OCI-LY7 (cell line): Measurements from ENCODE around the gene MACROD1. TPM values are rescaled to one million over a fixed set of nuclear protein-coding genes. Genes with fewer than 3 reads are reported as not detected.

Experiments used
- BruUV-seq: library from RNA; stranded (reverse); fragments of 400-500 nt; replicated peaks from 2 replicates; lab custom pipeline; 2021; lab: Mats Ljungman, UMichigan
- CTCF ChIA-PET: fragments of 300-600 bp; sonication (Branson Sonifier 250); formaldehyde crosslinking; loops from one replicate; lab custom pipeline; 2022; ENCODE audit warnings: antibody characterized with exemption; ENCODE audit not compliant: unreplicated experiment; lab: Charles Lee
- POLR2A ChIA-PET: fragments of 300-600 bp; sonication (Branson Sonifier 250); formaldehyde crosslinking; loops from one replicate; lab custom pipeline; 2022; ENCODE audit warnings: antibody characterized with exemption; lab: Charles Lee
- DNase-seq: peaks from one replicate; pipeline ENCODE4 v3.0.0-alpha.2; 2015; ENCODE audit warnings: low spot score
- H2AFZ ChIP-seq: fragments of 200-600 bp; sonication (generic), shearing (Covaris generic); 2 replicates; pipeline ENCODE4 v1.6.1; 2014; ENCODE audit warnings: mild to moderate bottlenecking, antibody characterized with exemption, low read length, moderate library complexity
- H3K27ac ChIP-seq: fragments of 200-600 bp; sonication (generic); 2 replicates; pipeline ENCODE4 v1.5.1; 2014; ENCODE audit warnings: mixed run types, low read depth, mild to moderate bottlenecking, moderate library complexity, low read length, inconsistent platforms; ENCODE audit not compliant: poor library complexity, severe bottlenecking
- H3K36me3 ChIP-seq: fragments of 200-600 bp; sonication (generic); 2 replicates; pipeline ENCODE4 v1.6.1; 2014; ENCODE audit warnings: mild to moderate bottlenecking, antibody characterized with exemption, low read length, moderate library complexity, mixed read lengths; ENCODE audit not compliant: insufficient read depth
- H3K4me1 ChIP-seq: fragments of 200-600 bp; sonication (generic); 2 replicates; pipeline ENCODE4 v1.5.1; 2014; ENCODE audit warnings: mild to moderate bottlenecking, low read length; ENCODE audit not compliant: insufficient read depth, poor library complexity, severe bottlenecking
- H3K4me2 ChIP-seq: fragments of 200-600 bp; sonication (generic); 2 replicates; pipeline ENCODE4 v1.6.1; 2014; ENCODE audit warnings: mild to moderate bottlenecking, low read length
- H3K4me3 ChIP-seq: fragments of 200-600 bp; sonication (generic); 2 replicates; pipeline ENCODE4 v1.5.1; 2014; ENCODE audit warnings: mild to moderate bottlenecking, low read depth, low read length; ENCODE audit not compliant: poor library complexity, severe bottlenecking
- H3K79me2 ChIP-seq: fragments of 200-600 bp; sonication (generic); 2 replicates; pipeline ENCODE4 v1.6.1; 2016; ENCODE audit warnings: low read depth, mild to moderate bottlenecking, low read length, moderate library complexity, mixed read lengths; ENCODE audit not compliant: insufficient read depth
- H3K9me2 ChIP-seq: fragments of 200-600 bp; sonication (generic); 2 replicates; pipeline ENCODE4 v1.6.1; 2016; ENCODE audit warnings: mild to moderate bottlenecking, low read length, mixed read lengths; ENCODE audit not compliant: insufficient read depth
- H3K9me3 ChIP-seq: fragments of 200-600 bp; sonication (generic); 2 replicates; pipeline ENCODE4 v1.6.1; 2014; ENCODE audit warnings: mild to moderate bottlenecking, mixed run types, low read length, mixed read lengths
- H4K20me1 ChIP-seq: fragments of 200-600 bp; sonication (generic); 2 replicates; pipeline ENCODE4 v1.6.1; 2014; ENCODE audit warnings: mild to moderate bottlenecking, antibody characterized with exemption, low read length, moderate library complexity, mixed read lengths; ENCODE audit not compliant: insufficient read depth
- EZH2phosphoT487 ChIP-seq: fragments of 200-600 bp; sonication (generic); IDR thresholded peaks from 2 replicates; pipeline ENCODE4 v1.6.1; 2018; ENCODE audit warnings: low read depth, borderline replicate concordance, mild to moderate bottlenecking, mixed run types, antibody characterized with exemption, low read length, moderate library complexity, mixed read lengths
- intact Hi-C: fragments of 100-400 bp; cut with micrococcal nuclease; formaldehyde crosslinking; loops from one replicate; pipeline ENCODE4 v1.10.0; 2022; ENCODE audit not compliant: unreplicated experiment
- total RNA-seq, 2 experiments: library from RNA; depleted of rRNA in 1 of 2; stranded (reverse); fragments of >200 nt in 1 of 2; shearing (Covaris generic) in 1 of 2; gene quantifications; 2 replicates each; pipeline ENCODE4 v1.2.3, GENCODE V29; 2014 to 2022
- TF ChIP-seq, protein P1 (sequence below): fragments of 200-600 bp; sonication (generic); conservative IDR thresholded peaks from 2 replicates; pipeline ENCODE4 v1.5.1; 2014; ENCODE audit warnings: mild to moderate bottlenecking, antibody characterized with exemption, low read length, moderate library complexity, mixed read lengths

The MACROD1 gene
- total RNA-seq, 2 experiments from 2014 or later, result 14.7 to 25.4 TPM

- no peak overlapping the region for H3K4me2 ChIP-seq
- TF ChIP-seq EZH2phosphoT487, result no peak
- no peak for DNase-seq
- no peaks in the 10 kb centered on the region for H3K79me2 ChIP-seq
- H3K4me1 ChIP-seq, result peaks cover 15% of the 10 kb centered on the region
- H2AFZ ChIP-seq, result no peak overlapping the region
- no peaks in the 10 kb centered on the region for H3K9me3 ChIP-seq
- H3K27ac ChIP-seq, result no peak overlapping the region
- no peak overlapping the region for H3K4me3 ChIP-seq
- ChIA-PET CTCF (no interaction called here), POLR2A (interaction anchor here (1.0 kb wide), 1 partner anchor 32 kb away, joined by 3 read pairs; the partner anchor contains the start of gene FERMT3)
- BruUV-seq, result no TSS peak
- no peaks in the 10 kb centered on the region for H4K20me1 ChIP-seq
- H3K36me3 ChIP-seq, result no peaks in the 10 kb centered on the region
- H3K9me2 ChIP-seq, result no peaks in the 10 kb centered on the region
- intact Hi-C loops, result no loop called here
Measured at GRCh38 chr11:64173616-64174355, 7.9 kb upstream of the MACROD1 start.

GRCh38 chr11:64170419-64170818 is 4.5 kb upstream of the MACROD1 start:
- no peaks in the 10 kb centered on the region for H3K36me3 ChIP-seq
- no peak overlapping the region for H3K4me2 ChIP-seq
- no peak overlapping the region for H3K27ac ChIP-seq
- no peak for DNase-seq
- BruUV-seq, result no TSS peak
- H3K9me2 ChIP-seq, result no peaks in the 10 kb centered on the region
- TF ChIP-seq, protein P1, sequence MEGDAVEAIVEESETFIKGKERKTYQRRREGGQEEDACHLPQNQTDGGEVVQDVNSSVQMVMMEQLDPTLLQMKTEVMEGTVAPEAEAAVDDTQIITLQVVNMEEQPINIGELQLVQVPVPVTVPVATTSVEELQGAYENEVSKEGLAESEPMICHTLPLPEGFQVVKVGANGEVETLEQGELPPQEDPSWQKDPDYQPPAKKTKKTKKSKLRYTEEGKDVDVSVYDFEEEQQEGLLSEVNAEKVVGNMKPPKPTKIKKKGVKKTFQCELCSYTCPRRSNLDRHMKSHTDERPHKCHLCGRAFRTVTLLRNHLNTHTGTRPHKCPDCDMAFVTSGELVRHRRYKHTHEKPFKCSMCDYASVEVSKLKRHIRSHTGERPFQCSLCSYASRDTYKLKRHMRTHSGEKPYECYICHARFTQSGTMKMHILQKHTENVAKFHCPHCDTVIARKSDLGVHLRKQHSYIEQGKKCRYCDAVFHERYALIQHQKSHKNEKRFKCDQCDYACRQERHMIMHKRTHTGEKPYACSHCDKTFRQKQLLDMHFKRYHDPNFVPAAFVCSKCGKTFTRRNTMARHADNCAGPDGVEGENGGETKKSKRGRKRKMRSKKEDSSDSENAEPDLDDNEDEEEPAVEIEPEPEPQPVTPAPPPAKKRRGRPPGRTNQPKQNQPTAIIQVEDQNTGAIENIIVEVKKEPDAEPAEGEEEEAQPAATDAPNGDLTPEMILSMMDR, result no peak
- TF ChIP-seq EZH2phosphoT487, result no peak
- intact Hi-C loops, result no loop called here
- ChIA-PET CTCF (no interaction called here), POLR2A (interaction anchor here (0.7 kb wide), 1 partner anchor 242 kb away, joined by 4 read pairs; no protein-coding TSS in a partner anchor)
- peaks cover 11% of the 10 kb centered on the region for H3K4me1 ChIP-seq
- H3K4me3 ChIP-seq, result no peak overlapping the region
- no peaks in the 10 kb centered on the region for H3K79me2 ChIP-seq
- no peaks in the 10 kb centered on the region for H4K20me1 ChIP-seq
- H3K9me3 ChIP-seq, result no peaks in the 10 kb centered on the region
- no peak overlapping the region for H2AFZ ChIP-seq

DNA sequence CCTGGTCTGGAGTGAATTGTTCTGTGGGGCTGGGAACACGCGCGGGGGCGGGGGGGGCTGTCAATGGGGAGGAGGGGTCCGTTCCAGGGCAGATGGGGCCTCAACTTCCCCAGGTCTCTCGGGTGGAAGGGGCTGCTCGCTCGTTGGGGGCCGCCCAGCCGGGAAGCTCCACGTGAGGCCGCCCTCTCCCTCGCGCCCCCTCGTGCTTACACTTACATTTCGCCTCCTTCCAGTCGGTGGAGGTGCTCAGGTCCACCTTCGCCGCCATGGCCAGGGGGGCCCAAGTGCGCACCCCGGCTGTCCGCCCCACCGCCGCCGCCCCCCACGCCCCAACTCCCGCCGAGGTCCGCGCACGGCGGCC is 452 bp downstream of the MACROD1 start:
- ChIA-PET CTCF (no interaction called here), POLR2A (interaction anchor here (1.0 kb wide), 1 partner anchor 42 kb away, joined by 3 read pairs; no protein-coding TSS in a partner anchor)
- DNase-seq, result peak; percentile 18
- H2AFZ ChIP-seq, result peak overlapping the region; percentile 91; the same call in 1 of the 2 replicates
- BruUV-seq, result no TSS peak
- no peak overlapping the region for H3K27ac ChIP-seq
- H3K4me2 ChIP-seq, result peak overlapping the region; percentile 63
- no peaks in the 10 kb centered on the region for H3K79me2 ChIP-seq
- H3K4me3 ChIP-seq, result peak overlapping the region; percentile 67
- no peaks in the 10 kb centered on the region for H3K36me3 ChIP-seq
- TF ChIP-seq, protein P1, result no peak
- TF ChIP-seq EZH2phosphoT487, result no peak
- H3K4me1 ChIP-seq, result peaks cover 19% of the 10 kb centered on the region
- no peaks in the 10 kb centered on the region for H4K20me1 ChIP-seq
- no peaks in the 10 kb centered on the region for H3K9me2 ChIP-seq
- intact Hi-C loops, result no loop called here
- no peaks in the 10 kb centered on the region for H3K9me3 ChIP-seq
